HFFc6 (cell line): Measurements from ENCODE around the gene ZNF600. TPM values are rescaled to one million over a fixed set of nuclear protein-coding genes. Genes with fewer than 3 reads are reported as not detected.
"Not testable (repeated sequence)": the region's sequence is repeated elsewhere in the genome, so short reads cannot be mapped to it uniquely, and the experiment has no call there.

Source experiments
- DNase-seq: peaks from one replicate; pipeline ENCODE4 v3.0.0-alpha.2; 2018
- H3K27ac Mint-ChIP-seq: 2 replicates; pipeline ENCODE4 v1.8.0; 2020; ENCODE audit warnings: mild to moderate bottlenecking, mixed read lengths
- H3K27me3 Mint-ChIP-seq: 2 replicates; pipeline ENCODE4 v1.8.0; 2021; ENCODE audit warnings: mild to moderate bottlenecking, moderate library complexity, mixed read lengths; ENCODE audit not compliant: insufficient read depth
- H3K36me3 Mint-ChIP-seq: 2 replicates; pipeline ENCODE4 v1.8.0; 2021; ENCODE audit warnings: low read depth, mixed read lengths
- H3K4me1 Mint-ChIP-seq: 2 replicates; pipeline ENCODE4 v1.8.0; 2020; ENCODE audit warnings: low read depth, mixed read lengths
- H3K4me3 Mint-ChIP-seq: 2 replicates; pipeline ENCODE4 v1.8.0; 2020; ENCODE audit warnings: mild to moderate bottlenecking, moderate library complexity, mixed read lengths
- H3K9me3 Mint-ChIP-seq: 2 replicates; pipeline ENCODE4 v1.8.0; 2020; ENCODE audit warnings: mild to moderate bottlenecking, mixed read lengths
- CTCF ChIP-seq: fragments of 200-600 bp; sonication (generic); IDR thresholded peaks from 2 replicates; pipeline ENCODE4 v1.5.0; 2021; ENCODE audit warnings: antibody characterized with exemption, mild to moderate bottlenecking
- total RNA-seq, 6 experiments: library from RNA; stranded (reverse); fragmentation: NEBNext Ultra II Directional; extraction: Animal tissue kit (Norgen Biotek cat#: 25700); gene quantifications; 2 replicates in 1 of 6; 3 replicates in 5 of 6; pipeline ENCODE4 v1.2.3, GENCODE V29; 2021

Gene ZNF600
- total RNA-seq, 6 experiments from 2014 or later, result 2.1 to 3.7 (median 3.1) TPM

DNA sequence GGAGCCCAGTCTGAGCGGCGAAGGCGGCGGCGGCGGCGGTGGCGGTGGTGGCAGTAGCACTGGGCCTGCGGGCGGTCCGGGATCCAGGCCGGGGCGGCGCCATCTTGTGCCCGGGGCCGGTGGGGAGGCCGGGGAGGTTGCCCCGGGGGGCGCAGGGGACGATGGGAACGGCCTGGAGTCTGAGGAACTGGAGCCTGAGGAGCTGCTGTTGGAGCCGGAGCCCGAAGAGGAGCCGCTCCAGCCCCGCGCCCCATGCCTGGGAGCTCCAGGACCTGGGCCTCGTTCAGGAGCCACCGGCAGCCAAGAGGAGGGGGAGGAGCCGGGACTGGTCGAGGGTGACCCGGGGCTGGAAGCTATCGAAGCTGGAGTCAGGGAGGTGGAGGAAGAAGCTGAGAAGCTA, 23.2 kb upstream of the ZNF600 start:
- Mint-ChIP-seq H3K4me3 (no peak overlapping the region), H3K27ac (no peak overlapping the region), H3K36me3 (peaks cover 67% of the 10 kb centered on the region), H3K9me3 (peaks cover 47% of the 10 kb centered on the region), H3K4me1 (no peaks in the 10 kb centered on the region), H3K27me3 (no peaks in the 10 kb centered on the region)
- DNase-seq, result no peak
- no peak for TF ChIP-seq CTCF

GRCh38 chr19:52799950-52800640, 13.5 kb upstream of the ZNF600 start:
- Mint-ChIP-seq H3K9me3 (peaks cover 97% of the 10 kb centered on the region), H3K36me3 (peaks cover 88% of the 10 kb centered on the region)
- H3K4me1 Mint-ChIP-seq, H3K27me3 Mint-ChIP-seq, H3K4me3 Mint-ChIP-seq, DNase-seq, H3K27ac Mint-ChIP-seq: not testable (repeated sequence)

GRCh38 chr19:52789440-52789839, 2.8 kb upstream of the ZNF600 start:
- no peak overlapping the region for H3K4me3 Mint-ChIP-seq
- peaks cover 11% of the 10 kb centered on the region for H3K4me1 Mint-ChIP-seq
- no peaks in the 10 kb centered on the region for H3K27me3 Mint-ChIP-seq
- peaks cover 22% of the 10 kb centered on the region for H3K36me3 Mint-ChIP-seq
- DNase-seq, result no peak
- H3K9me3 Mint-ChIP-seq, result peaks cover 60% of the 10 kb centered on the region
- no peak for TF ChIP-seq CTCF
- H3K27ac Mint-ChIP-seq, result no peak overlapping the region

- Mint-ChIP-seq H3K27ac (peak overlapping the region; percentile 74), H3K27me3 (no peaks in the 10 kb centered on the region), H3K36me3 (peaks cover 23% of the 10 kb centered on the region), H3K4me1 (peaks cover 11% of the 10 kb centered on the region), H3K4me3 (peak overlapping the region; percentile 94), H3K9me3 (peaks cover 32% of the 10 kb centered on the region)
- no peak for TF ChIP-seq CTCF
- DNase-seq, result no peak
Observed at GRCh38 chr19:52786078-52786463, 520 bp downstream of the ZNF600 start.

GRCh38 chr19:52785506-52785905, 1.1 kb downstream of the ZNF600 start:
- DNase-seq, result no peak
- Mint-ChIP-seq H3K4me1 (peaks cover 11% of the 10 kb centered on the region), H3K36me3 (peaks cover 28% of the 10 kb centered on the region), H3K4me3 (peak overlapping the region; percentile 94), H3K9me3 (peaks cover 30% of the 10 kb centered on the region), H3K27me3 (no peaks in the 10 kb centered on the region), H3K27ac (peak overlapping the region; percentile 74; the same call in 1 of the 2 replicates)
- no peak for TF ChIP-seq CTCF

DNA sequence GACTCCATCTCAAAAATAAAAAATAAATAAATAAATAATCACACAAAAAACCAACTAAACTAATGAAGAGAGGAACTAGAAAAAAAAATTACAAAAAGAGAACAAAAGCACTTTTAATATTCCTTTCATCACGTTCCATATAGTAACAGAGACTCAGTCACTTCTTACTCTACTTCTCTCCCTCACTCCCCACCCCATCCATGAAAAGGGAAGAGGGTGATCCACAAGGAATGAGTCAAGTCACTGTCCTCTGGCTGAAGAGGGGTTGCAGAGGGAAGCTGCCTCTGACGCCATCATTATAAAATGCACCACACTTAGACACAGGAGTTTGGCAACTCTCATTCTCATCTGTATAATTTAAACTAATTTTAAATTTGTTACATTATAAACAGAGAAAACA, 3.7 kb downstream of the ZNF600 start:
- H3K9me3 Mint-ChIP-seq, result peaks cover 20% of the 10 kb centered on the region
- peaks cover 19% of the 10 kb centered on the region for H3K4me1 Mint-ChIP-seq
- not testable (repeated sequence) for H3K27me3 Mint-ChIP-seq, H3K27ac Mint-ChIP-seq, DNase-seq, H3K4me3 Mint-ChIP-seq
- peaks cover 52% of the 10 kb centered on the region for H3K36me3 Mint-ChIP-seq
